Right ventricle myocardium inferior (tissue), 1 donor: Measurements from ENCODE around the gene ADD3. TPM values are rescaled to one million over a fixed set of nuclear protein-coding genes. Genes with fewer than 3 reads are reported as not detected.

Experiments used
- ATAC-seq: fragments of 200-7000 bp; cut with Tn5 transposase; one replicate; pipeline ENCODE4 v1.9.1; 2020; ENCODE audit warnings: mild to moderate bottlenecking, moderate library complexity
- DNase-seq: peaks from one replicate; pipeline ENCODE4 v3.0.0; 2021; ENCODE audit errors: missing footprints
- intact Hi-C: fragments of 100-400 bp; cut with DNase I; formaldehyde crosslinking; loops from one replicate; pipeline ENCODE4 v1.11.0; 2022
- total RNA-seq: library from RNA; stranded (reverse); fragmentation: NEBNext Ultra II Directional; extraction: Animal tissue kit (Norgen Biotek cat#: 25700); gene quantifications from one replicate; pipeline ENCODE4 v1.2.1, GENCODE V29; 2021
- donor health status: DM: no; HTN: yes; CAD: no; lungs with severe emphysema.

The ADD3 gene
- total RNA-seq, 1 donor from 2014 or later, result 121 TPM

GRCh38 chr10:110151971-110152370 lies 144.2 kb downstream of the ADD3 start:
- intact Hi-C loops, result no loop called here
- ATAC-seq, result no peak
- no peak for DNase-seq

GRCh38 chr10:110153396-110153795 lies 145.6 kb downstream of the ADD3 start:
- ATAC-seq, result no peak
- intact Hi-C loops, result no loop called here

GRCh38 chr10:110156046-110156445 lies 148.3 kb downstream of the ADD3 start:
- intact Hi-C loops, result no loop called here
- DNase-seq, result no peak
- no peak for ATAC-seq

More at GRCh38 chr10:110153396-110153795, 145.6 kb downstream of the ADD3 start:
- no peak for DNase-seq

- DNase-seq, result no peak
- ATAC-seq, result no peak
- intact Hi-C loops, result no loop called here
Observed at GRCh38 chr10:110158051-110159005, 150.5 kb downstream of the ADD3 start.

- DNase-seq, result no peak
- intact Hi-C loops, result no loop called here
- no peak for ATAC-seq
Observed at GRCh38 chr10:110160081-110160480, 152.3 kb downstream of the ADD3 start.

GRCh38 chr10:110160522-110160921 lies 152.7 kb downstream of the ADD3 start:
- DNase-seq, result no peak
- intact Hi-C loops, result no loop called here
- ATAC-seq, result no peak

- ATAC-seq (no peak), DNase-seq (no peak)
- intact Hi-C loops, result no loop called here
Observed at GRCh38 chr10:110162741-110163145, 155.0 kb downstream of the ADD3 start.

GRCh38 chr10:110163192-110163773 lies 155.5 kb downstream of the ADD3 start:
- intact Hi-C loops, result no loop called here
- ATAC-seq (no peak), DNase-seq (no peak)

GRCh38 chr10:110163841-110164240 lies 156.1 kb downstream of the ADD3 start:
- intact Hi-C loops, result no loop called here
- ATAC-seq, result no peak
- DNase-seq, result no peak

- no peak for DNase-seq
- intact Hi-C loops, result no loop called here
- no peak for ATAC-seq
Observed at GRCh38 chr10:110165239-110165638, 157.5 kb downstream of the ADD3 start.

- DNase-seq (no peak), ATAC-seq (no peak)
- intact Hi-C loops, result no loop called here
Observed at GRCh38 chr10:110167149-110167548, 159.4 kb downstream of the ADD3 start.

GRCh38 chr10:110168601-110169481 lies 161.1 kb downstream of the ADD3 start:
- DNase-seq, result no peak
- intact Hi-C loops, result no loop called here
- peak; percentile 23 for ATAC-seq

- intact Hi-C loops, result no loop called here
- ATAC-seq (no peak), DNase-seq (no peak)
Observed at GRCh38 chr10:110169586-110169985, 161.8 kb downstream of the ADD3 start.

- intact Hi-C loops, result loop anchor here (2.0 kb wide), 1 partner anchor 40 kb away; no protein-coding TSS in a partner anchor
- peak; percentile 22 for ATAC-seq
- no peak for DNase-seq
Observed at GRCh38 chr10:110170142-110170971, 162.6 kb downstream of the ADD3 start.

- intact Hi-C loops, result loop anchor here (2.0 kb wide), 1 partner anchor 40 kb away; no protein-coding TSS in a partner anchor
- ATAC-seq (no peak), DNase-seq (no peak)
Observed at GRCh38 chr10:110171032-110171431, 163.2 kb downstream of the ADD3 start.

GRCh38 chr10:110172155-110172554 lies 164.4 kb downstream of the ADD3 start:
- intact Hi-C loops, result no loop called here
- ATAC-seq (no peak), DNase-seq (no peak)

GRCh38 chr10:110174201-110174600 lies 166.4 kb downstream of the ADD3 start:
- DNase-seq (no peak), ATAC-seq (no peak)
- intact Hi-C loops, result no loop called here

GRCh38 chr10:110174816-110175215 lies 167.0 kb downstream of the ADD3 start:
- ATAC-seq (no peak), DNase-seq (no peak)
- intact Hi-C loops, result no loop called here
